ENCODE results near the gene CBFA2T3.

Gene CBFA2T3

DNA sequence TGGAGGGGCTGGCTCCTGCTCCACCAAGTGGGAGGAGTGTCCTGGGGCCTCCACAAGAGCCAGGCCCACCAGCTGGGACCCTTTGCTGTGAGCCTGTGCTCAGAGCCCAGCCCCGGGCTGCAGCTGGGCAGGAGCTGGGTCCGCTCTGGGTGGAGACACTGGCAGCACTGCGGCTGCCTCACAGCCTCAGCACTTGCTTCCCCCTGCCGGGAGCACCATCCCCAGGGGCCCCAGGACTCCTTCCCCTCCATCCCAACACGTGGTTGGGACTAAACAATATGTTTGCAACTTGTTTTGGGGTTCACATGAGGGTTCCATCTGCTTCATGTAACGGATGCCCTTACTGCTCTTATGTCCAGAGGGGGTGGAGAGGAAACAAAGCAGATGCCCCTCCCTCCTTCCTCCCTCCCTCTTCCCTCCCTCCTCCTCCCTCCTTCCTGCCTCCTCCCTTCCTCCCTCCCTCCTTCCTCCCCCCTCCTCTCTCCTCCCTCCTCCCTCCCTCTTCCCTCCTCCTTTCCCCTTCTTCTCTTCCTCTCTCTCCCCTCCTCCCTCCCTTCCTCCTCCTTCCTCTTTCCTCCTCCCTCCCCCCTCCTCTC, 16.3 kb upstream of the CBFA2T3 start:
- TF ChIP-seq EGR1 (IDR thresholded peaks at IDR 0.05), result no peak
- TF ChIP-seq EP300 (IDR thresholded peaks at IDR 0.05; ENCODE audit: borderline replicate concordance), result no peak
- TF ChIP-seq TAF1 (IDR thresholded peaks at IDR 0.05; ENCODE audit: low read depth), result no peak
- TF ChIP-seq, protein P1, sequence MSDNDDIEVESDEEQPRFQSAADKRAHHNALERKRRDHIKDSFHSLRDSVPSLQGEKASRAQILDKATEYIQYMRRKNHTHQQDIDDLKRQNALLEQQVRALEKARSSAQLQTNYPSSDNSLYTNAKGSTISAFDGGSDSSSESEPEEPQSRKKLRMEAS (IDR thresholded peaks at IDR 0.05), result no peak

GRCh38 chr16:88992351-88993165, 15.6 kb upstream of the CBFA2T3 start:
- TF ChIP-seq USF1 (IDR thresholded peaks at IDR 0.05), result no peak
- TF ChIP-seq TAF1 (IDR thresholded peaks at IDR 0.05; ENCODE audit: low read depth), result no peak
- TF ChIP-seq YY1 (IDR thresholded peaks at IDR 0.05; ENCODE audit: low read depth), result no peak
- no peak for TF ChIP-seq ZBTB7A (IDR thresholded peaks at IDR 0.05; ENCODE audit: low read depth)
- TF ChIP-seq NFIC (IDR thresholded peaks at IDR 0.05), result no peak
- no peak for TF ChIP-seq CREB1 (IDR thresholded peaks at IDR 0.05; ENCODE audit: low read depth)
- no peak for TF ChIP-seq CEBPB (IDR thresholded peaks at IDR 0.05)
- no peak for TF ChIP-seq RAD21 (IDR thresholded peaks at IDR 0.05; ENCODE audit: low read depth)
- TF ChIP-seq TCF12 (IDR thresholded peaks at IDR 0.05; ENCODE audit: low read depth), result no peak
- TF ChIP-seq, protein P2, sequence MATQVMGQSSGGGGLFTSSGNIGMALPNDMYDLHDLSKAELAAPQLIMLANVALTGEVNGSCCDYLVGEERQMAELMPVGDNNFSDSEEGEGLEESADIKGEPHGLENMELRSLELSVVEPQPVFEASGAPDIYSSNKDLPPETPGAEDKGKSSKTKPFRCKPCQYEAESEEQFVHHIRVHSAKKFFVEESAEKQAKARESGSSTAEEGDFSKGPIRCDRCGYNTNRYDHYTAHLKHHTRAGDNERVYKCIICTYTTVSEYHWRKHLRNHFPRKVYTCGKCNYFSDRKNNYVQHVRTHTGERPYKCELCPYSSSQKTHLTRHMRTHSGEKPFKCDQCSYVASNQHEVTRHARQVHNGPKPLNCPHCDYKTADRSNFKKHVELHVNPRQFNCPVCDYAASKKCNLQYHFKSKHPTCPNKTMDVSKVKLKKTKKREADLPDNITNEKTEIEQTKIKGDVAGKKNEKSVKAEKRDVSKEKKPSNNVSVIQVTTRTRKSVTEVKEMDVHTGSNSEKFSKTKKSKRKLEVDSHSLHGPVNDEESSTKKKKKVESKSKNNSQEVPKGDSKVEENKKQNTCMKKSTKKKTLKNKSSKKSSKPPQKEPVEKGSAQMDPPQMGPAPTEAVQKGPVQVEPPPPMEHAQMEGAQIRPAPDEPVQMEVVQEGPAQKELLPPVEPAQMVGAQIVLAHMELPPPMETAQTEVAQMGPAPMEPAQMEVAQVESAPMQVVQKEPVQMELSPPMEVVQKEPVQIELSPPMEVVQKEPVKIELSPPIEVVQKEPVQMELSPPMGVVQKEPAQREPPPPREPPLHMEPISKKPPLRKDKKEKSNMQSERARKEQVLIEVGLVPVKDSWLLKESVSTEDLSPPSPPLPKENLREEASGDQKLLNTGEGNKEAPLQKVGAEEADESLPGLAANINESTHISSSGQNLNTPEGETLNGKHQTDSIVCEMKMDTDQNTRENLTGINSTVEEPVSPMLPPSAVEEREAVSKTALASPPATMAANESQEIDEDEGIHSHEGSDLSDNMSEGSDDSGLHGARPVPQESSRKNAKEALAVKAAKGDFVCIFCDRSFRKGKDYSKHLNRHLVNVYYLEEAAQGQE (IDR thresholded peaks at IDR 0.05; ENCODE audit: low read depth), result no peak
- TF ChIP-seq EGR1 (IDR thresholded peaks at IDR 0.05), result no peak
- no peak for TF ChIP-seq EP300 (IDR thresholded peaks at IDR 0.05; ENCODE audit: borderline replicate concordance)
- TF ChIP-seq TEAD4 (IDR thresholded peaks at IDR 0.05), result no peak
- TF ChIP-seq FOXM1 (IDR thresholded peaks at IDR 0.05; ENCODE audit: borderline replicate concordance, low read depth), result no peak
- TF ChIP-seq, protein P1 (IDR thresholded peaks at IDR 0.05), result no peak

DNA sequence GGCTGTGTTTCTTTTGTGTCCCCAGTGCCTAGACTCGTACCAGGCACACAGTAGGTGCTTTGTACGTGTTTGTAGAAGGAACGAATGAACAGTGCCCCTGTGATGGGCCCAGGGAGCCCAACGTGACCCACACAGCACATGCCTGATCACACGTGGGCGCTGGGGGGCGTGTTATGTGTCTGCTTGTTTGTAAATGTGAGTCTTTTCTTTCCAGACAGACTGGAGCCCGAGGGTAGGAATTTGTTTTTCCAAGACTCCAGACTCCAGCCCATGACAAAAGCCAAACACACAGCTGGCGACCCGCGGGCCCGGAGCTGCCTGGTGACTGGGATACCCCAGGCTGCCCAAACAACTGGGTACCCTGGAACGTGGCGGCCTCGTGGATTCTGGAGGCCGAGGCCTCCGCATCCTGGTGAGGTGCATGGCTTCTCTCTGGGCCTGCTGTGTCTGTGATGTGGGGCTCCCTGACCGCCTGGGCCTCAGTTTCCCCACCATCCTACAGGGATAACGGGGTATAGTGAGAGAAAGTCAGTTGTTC, 14.9 kb upstream of the CBFA2T3 start:
- no peak for TF ChIP-seq ZBTB7A (IDR thresholded peaks at IDR 0.05; ENCODE audit: low read depth)
- TF ChIP-seq, protein P1 (IDR thresholded peaks at IDR 0.05), result no peak
- TF ChIP-seq USF1 (IDR thresholded peaks at IDR 0.05), result no peak
- no peak for TF ChIP-seq RAD21 (IDR thresholded peaks at IDR 0.05; ENCODE audit: low read depth)
- no peak for TF ChIP-seq FOXM1 (IDR thresholded peaks at IDR 0.05; ENCODE audit: borderline replicate concordance, low read depth)
- no peak for TF ChIP-seq TEAD4 (IDR thresholded peaks at IDR 0.05)
- no peak for TF ChIP-seq EP300 (IDR thresholded peaks at IDR 0.05; ENCODE audit: borderline replicate concordance)
- no peak for TF ChIP-seq NFIC (IDR thresholded peaks at IDR 0.05)
- TF ChIP-seq TAF1 (IDR thresholded peaks at IDR 0.05; ENCODE audit: low read depth), result no peak
- no peak for TF ChIP-seq TCF12 (IDR thresholded peaks at IDR 0.05; ENCODE audit: low read depth)
- no peak for TF ChIP-seq EGR1 (IDR thresholded peaks at IDR 0.05)
- TF ChIP-seq, protein P2 (IDR thresholded peaks at IDR 0.05; ENCODE audit: low read depth), result no peak
- TF ChIP-seq YY1 (IDR thresholded peaks at IDR 0.05; ENCODE audit: low read depth), result no peak
- TF ChIP-seq CREB1 (IDR thresholded peaks at IDR 0.05; ENCODE audit: low read depth), result no peak
- TF ChIP-seq CEBPB (IDR thresholded peaks at IDR 0.05), result no peak

DNA sequence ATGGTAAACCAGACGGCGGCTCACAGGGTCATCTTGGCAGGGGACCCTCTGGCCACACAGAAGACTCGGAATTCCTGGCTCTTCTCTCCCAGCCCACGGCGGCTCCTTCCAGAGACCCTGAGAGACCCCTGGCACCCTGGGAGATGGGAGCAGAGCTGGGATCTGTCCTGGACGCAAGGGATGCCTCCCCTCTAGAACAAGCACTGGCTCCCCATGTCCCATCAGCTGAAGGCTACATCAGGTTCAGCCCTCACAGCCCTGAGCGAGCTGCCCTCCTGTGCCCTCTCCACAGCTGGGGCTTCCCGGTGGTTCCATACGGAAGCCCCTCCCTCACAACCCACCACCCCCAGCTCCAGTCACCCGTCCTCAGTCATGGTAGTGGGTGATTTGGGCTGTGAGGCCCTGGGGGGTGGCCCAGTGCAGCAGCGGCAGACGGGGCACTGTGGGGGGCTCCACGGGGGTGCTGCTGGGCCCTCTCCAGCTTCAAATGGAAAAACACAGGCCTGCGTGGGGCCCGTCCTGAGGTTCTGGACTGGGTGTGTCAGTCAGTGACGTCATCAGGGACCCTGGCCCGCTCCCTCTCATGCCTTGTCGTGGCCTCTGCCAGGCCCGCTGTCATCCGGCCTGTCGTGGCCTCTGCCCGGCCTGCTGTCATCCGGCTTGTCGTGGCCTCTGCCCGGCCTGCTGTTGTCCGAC, 13.0 kb upstream of the CBFA2T3 start:
- no peak for TF ChIP-seq CREB1 (IDR thresholded peaks at IDR 0.05; ENCODE audit: low read depth)
- no peak for TF ChIP-seq TCF12 (IDR thresholded peaks at IDR 0.05; ENCODE audit: low read depth)
- TF ChIP-seq ZBTB7A (IDR thresholded peaks at IDR 0.05; ENCODE audit: low read depth), result no peak
- TF ChIP-seq FOXM1 (IDR thresholded peaks at IDR 0.05; ENCODE audit: borderline replicate concordance, low read depth), result no peak
- TF ChIP-seq, protein P1 (IDR thresholded peaks at IDR 0.05), result no peak
- no peak for TF ChIP-seq USF1 (IDR thresholded peaks at IDR 0.05)
- no peak for TF ChIP-seq TEAD4 (IDR thresholded peaks at IDR 0.05)
- no peak for TF ChIP-seq YY1 (IDR thresholded peaks at IDR 0.05; ENCODE audit: low read depth)
- TF ChIP-seq EGR1 (IDR thresholded peaks at IDR 0.05), result no peak
- TF ChIP-seq EP300 (IDR thresholded peaks at IDR 0.05; ENCODE audit: borderline replicate concordance), result no peak
- no peak for TF ChIP-seq RAD21 (IDR thresholded peaks at IDR 0.05; ENCODE audit: low read depth)
- no peak for TF ChIP-seq NFIC (IDR thresholded peaks at IDR 0.05)
- TF ChIP-seq, protein P2 (IDR thresholded peaks at IDR 0.05; ENCODE audit: low read depth), result no peak
